ENCODE data around the gene OR4D2. TPM values are rescaled to one million over a fixed set of nuclear protein-coding genes. Genes with fewer than 3 reads are reported as not detected.

OR4D2 gene
- total and polyA plus RNA-seq, 2 of the 4 experiments (the other 2 are of a cell fraction), result not detected

DNA sequence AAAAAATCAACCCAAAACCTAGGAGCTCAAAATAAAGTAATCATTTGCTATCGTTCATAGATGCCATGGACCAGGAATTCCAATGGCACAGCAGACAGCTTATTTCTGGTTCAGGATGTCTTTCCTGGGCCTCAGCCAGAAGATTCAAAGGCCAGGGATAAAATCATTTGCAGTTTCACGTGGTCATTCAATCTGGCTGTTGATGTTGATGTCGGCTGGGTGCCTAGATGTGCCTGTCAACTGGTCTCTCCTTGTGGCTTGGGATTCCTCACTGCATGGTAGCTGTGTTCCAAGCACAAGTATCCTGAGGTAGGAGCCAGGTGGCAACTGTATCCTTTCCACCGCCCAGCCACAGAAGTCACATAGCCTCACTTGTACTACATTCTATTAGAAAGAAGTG, 15.0 kb downstream of the OR4D2 start:
- no peak overlapping the region for H3K4ac ChIP-seq (ENCODE audit: low read depth, low read length)
- no peak overlapping the region for H2BK5ac ChIP-seq (ENCODE audit: low read depth, low read length, poor library complexity, severe bottlenecking)
- ATAC-seq (ENCODE audit: low read depth) (no peak), DNase-seq (no peak)
- H3K79me1 ChIP-seq (ENCODE audit: low read depth in 1 of 2, low read length in 2 of 2), result no peaks in the 10 kb centered on the region
- intact Hi-C loops (cut with micrococcal nuclease), result no loop called here
- no peak overlapping the region for H2BK15ac ChIP-seq (ENCODE audit: low read depth, low read length)
- H3K9ac ChIP-seq (ENCODE audit: low read depth, low read length), result no peak overlapping the region
- H3K4me1 ChIP-seq (ENCODE audit: control insufficient read depth, insufficient read depth, low read length), result no peaks in the 10 kb centered on the region
- dilution Hi-C loops (cut with HindIII; ENCODE audit: low sequenced_read_pairs, unreplicated experiment), result no loop called here
- no peak overlapping the region for H3K56ac ChIP-seq (ENCODE audit: extremely low read depth, insufficient read depth, low read length)
- H3K9me1 ChIP-seq (ENCODE audit: insufficient read depth, low read length), result no peaks in the 10 kb centered on the region
- CTCF ChIA-PET, result interaction anchor here (0.6 kb wide), 1 partner anchor 628 kb away, joined by 3 read pairs; no protein-coding TSS in a partner anchor
- H3K23ac ChIP-seq (ENCODE audit: low read depth, low read length), result no peak overlapping the region
- H2AK9ac ChIP-seq (replicated peaks; ENCODE audit: low read depth, low read length, poor library complexity), result no peak overlapping the region
- no peak overlapping the region for H3K14ac ChIP-seq (replicated peaks; ENCODE audit: low read depth, low read length)
- no peak overlapping the region for H2AK5ac ChIP-seq (ENCODE audit: low read depth, low read length)
- H3K9me3 ChIP-seq (ENCODE audit: control insufficient read depth, insufficient read depth, low read length), result no peaks in the 10 kb centered on the region
- in situ Hi-C loops (cut with MboI; ENCODE audit: low sequenced_read_pairs), result no loop called here
- H2AFZ ChIP-seq (replicated peaks; ENCODE audit: low read length, poor library complexity), result no peak overlapping the region
- no peak overlapping the region for H3K27ac ChIP-seq (ENCODE audit: insufficient read depth, low read length)
- peaks cover 3% of the 10 kb centered on the region for H3K27me3 ChIP-seq (ENCODE audit: control insufficient read depth, insufficient read depth, low read length)
- no TSS peak for BruUV-seq (replicated peaks)
- H3K4me2 ChIP-seq (ENCODE audit: low read depth, low read length), result no peak overlapping the region
- no peak overlapping the region for H2BK120ac ChIP-seq (ENCODE audit: low read depth, low read length)
- no peak overlapping the region for H4K8ac ChIP-seq (ENCODE audit: low read depth in 2 of 2, low read length in 2 of 2)
- H4K91ac ChIP-seq (ENCODE audit: insufficient read depth, low read depth, low read length), result no peak overlapping the region
- 60% methylated on average over 1 of the region's 4 CpGs; no CpG with 5 or more reads in 1 of the 2 experiments for WGBS, 2 experiments (ENCODE audit: extremely low coverage in 2 of 2, insufficient read length in 1 of 2)
- no peak overlapping the region for H4K5ac ChIP-seq (ENCODE audit: low read depth, low read length)
- H3K36me3 ChIP-seq (ENCODE audit: control insufficient read depth, insufficient read depth, low read length), result no peaks in the 10 kb centered on the region
- H4K20me1 ChIP-seq (ENCODE audit: insufficient read depth, low read length), result no peaks in the 10 kb centered on the region
- no peak overlapping the region for H3K4me3 ChIP-seq (ENCODE audit: insufficient read depth, low read depth, low read length)
- no peak overlapping the region for H3K18ac ChIP-seq (ENCODE audit: low read depth, low read length)
- H2BK20ac ChIP-seq (ENCODE audit: low read depth, low read length), result no peak overlapping the region
- POLR2A ChIA-PET (ENCODE audit: unreplicated experiment), result no interaction called here
- TF ChIP-seq BHLHE40 (IDR thresholded peaks at IDR 0.05; ENCODE audit: low read depth, low read length) (no peak), RCOR1 (IDR thresholded peaks at IDR 0.05; ENCODE audit: insufficient replicate concordance, low read length) (no peak), FOS (IDR thresholded peaks at IDR 0.05; ENCODE audit: low read depth, low read length) (no peak), MXI1 (IDR thresholded peaks at IDR 0.05; ENCODE audit: borderline replicate concordance, low read depth, low read length) (no peak), RAD21 (IDR thresholded peaks at IDR 0.05; ENCODE audit: low read length) (no peak), MAZ (IDR thresholded peaks at IDR 0.05; ENCODE audit: borderline replicate concordance, low read depth, low read length) (no peak), NFE2L2 (IDR thresholded peaks at IDR 0.05; ENCODE audit: low read depth, low read length) (no peak), SMC3 (IDR thresholded peaks at IDR 0.05; ENCODE audit: low read depth, low read length) (no peak), MAFK (IDR thresholded peaks at IDR 0.05; ENCODE audit: low read depth, low read length) (no peak), POLR2A (IDR thresholded peaks at IDR 0.05; ENCODE audit: low read depth, low read length) (no peak), RFX5 (IDR thresholded peaks at IDR 0.05; ENCODE audit: low read depth, low read length) (no peak), CEBPB (IDR thresholded peaks at IDR 0.05; ENCODE audit: low read depth, low read length) (no peak), CHD1 (IDR thresholded peaks at IDR 0.05; ENCODE audit: low read depth, low read length) (no peak)
- TF ChIP-seq, protein P1, sequence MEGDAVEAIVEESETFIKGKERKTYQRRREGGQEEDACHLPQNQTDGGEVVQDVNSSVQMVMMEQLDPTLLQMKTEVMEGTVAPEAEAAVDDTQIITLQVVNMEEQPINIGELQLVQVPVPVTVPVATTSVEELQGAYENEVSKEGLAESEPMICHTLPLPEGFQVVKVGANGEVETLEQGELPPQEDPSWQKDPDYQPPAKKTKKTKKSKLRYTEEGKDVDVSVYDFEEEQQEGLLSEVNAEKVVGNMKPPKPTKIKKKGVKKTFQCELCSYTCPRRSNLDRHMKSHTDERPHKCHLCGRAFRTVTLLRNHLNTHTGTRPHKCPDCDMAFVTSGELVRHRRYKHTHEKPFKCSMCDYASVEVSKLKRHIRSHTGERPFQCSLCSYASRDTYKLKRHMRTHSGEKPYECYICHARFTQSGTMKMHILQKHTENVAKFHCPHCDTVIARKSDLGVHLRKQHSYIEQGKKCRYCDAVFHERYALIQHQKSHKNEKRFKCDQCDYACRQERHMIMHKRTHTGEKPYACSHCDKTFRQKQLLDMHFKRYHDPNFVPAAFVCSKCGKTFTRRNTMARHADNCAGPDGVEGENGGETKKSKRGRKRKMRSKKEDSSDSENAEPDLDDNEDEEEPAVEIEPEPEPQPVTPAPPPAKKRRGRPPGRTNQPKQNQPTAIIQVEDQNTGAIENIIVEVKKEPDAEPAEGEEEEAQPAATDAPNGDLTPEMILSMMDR (conservative IDR thresholded peaks at IDR 0.05; ENCODE audit: low read depth, low read length), result no peak
- TF ChIP-seq, protein P2, sequence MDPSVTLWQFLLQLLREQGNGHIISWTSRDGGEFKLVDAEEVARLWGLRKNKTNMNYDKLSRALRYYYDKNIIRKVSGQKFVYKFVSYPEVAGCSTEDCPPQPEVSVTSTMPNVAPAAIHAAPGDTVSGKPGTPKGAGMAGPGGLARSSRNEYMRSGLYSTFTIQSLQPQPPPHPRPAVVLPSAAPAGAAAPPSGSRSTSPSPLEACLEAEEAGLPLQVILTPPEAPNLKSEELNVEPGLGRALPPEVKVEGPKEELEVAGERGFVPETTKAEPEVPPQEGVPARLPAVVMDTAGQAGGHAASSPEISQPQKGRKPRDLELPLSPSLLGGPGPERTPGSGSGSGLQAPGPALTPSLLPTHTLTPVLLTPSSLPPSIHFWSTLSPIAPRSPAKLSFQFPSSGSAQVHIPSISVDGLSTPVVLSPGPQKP (IDR thresholded peaks at IDR 0.05; ENCODE audit: borderline replicate concordance, low read depth, low read length), result no peak
- TF ChIP-seq, protein P3, sequence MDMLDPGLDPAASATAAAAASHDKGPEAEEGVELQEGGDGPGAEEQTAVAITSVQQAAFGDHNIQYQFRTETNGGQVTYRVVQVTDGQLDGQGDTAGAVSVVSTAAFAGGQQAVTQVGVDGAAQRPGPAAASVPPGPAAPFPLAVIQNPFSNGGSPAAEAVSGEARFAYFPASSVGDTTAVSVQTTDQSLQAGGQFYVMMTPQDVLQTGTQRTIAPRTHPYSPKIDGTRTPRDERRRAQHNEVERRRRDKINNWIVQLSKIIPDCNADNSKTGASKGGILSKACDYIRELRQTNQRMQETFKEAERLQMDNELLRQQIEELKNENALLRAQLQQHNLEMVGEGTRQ (IDR thresholded peaks at IDR 0.05; ENCODE audit: low read depth, low read length), result no peak

Data from IMR-90 (cell line).